ENCODE results near the gene SEMA3D.
"Not testable (repeated sequence)": the region's sequence is repeated elsewhere in the genome, so short reads cannot be mapped to it uniquely, and the experiment has no call there.

SEMA3D gene

GRCh38 chr7:84997626-84998025 lies 189.2 kb downstream of the SEMA3D start:
- Histone ChIP-seq H3K4me3 (ENCODE audit: low read depth, low read length) (no peak overlapping the region), H3K27me3 (ENCODE audit: insufficient read depth, low read length) (no peaks in the 10 kb centered on the region), H3K27ac (ENCODE audit: low read depth, low read length) (no peak overlapping the region), H3K4me1 (ENCODE audit: control insufficient read depth, insufficient read depth, low read length, unreplicated experiment) (no peaks in the 10 kb centered on the region), H2AFZ (ENCODE audit: low read length, unreplicated experiment) (no peak overlapping the region), H3K79me2 (ENCODE audit: control insufficient read depth, insufficient read depth, low read length, unreplicated experiment) (no peaks in the 10 kb centered on the region), H3K36me3 (ENCODE audit: insufficient read depth, low read length) (no peaks in the 10 kb centered on the region)

- not testable (repeated sequence) for H3K36me3 ChIP-seq (ENCODE audit: insufficient read depth, low read length); H3K4me3 ChIP-seq (ENCODE audit: low read depth, low read length)
These were observed 193.9 kb downstream of the SEMA3D start for GRCh38 chr7:84992954-84993353.

GRCh38 chr7:84985073-84985784 lies 201.6 kb downstream of the SEMA3D start:
- Histone ChIP-seq H3K27ac (ENCODE audit: low read depth, low read length) (no peak overlapping the region), H2AFZ (ENCODE audit: low read length, unreplicated experiment) (peak overlapping the region; percentile 0), H3K27me3 (ENCODE audit: insufficient read depth, low read length) (no peaks in the 10 kb centered on the region), H3K36me3 (ENCODE audit: insufficient read depth, low read length) (no peaks in the 10 kb centered on the region), H3K79me2 (ENCODE audit: control insufficient read depth, insufficient read depth, low read length, unreplicated experiment) (no peaks in the 10 kb centered on the region), H3K4me1 (ENCODE audit: control insufficient read depth, insufficient read depth, low read length, unreplicated experiment) (peaks cover 3% of the 10 kb centered on the region), H3K4me3 (ENCODE audit: low read depth, low read length) (no peak overlapping the region)

More at GRCh38 chr7:84992954-84993353, 193.9 kb downstream of the SEMA3D start:
- H3K27me3 ChIP-seq (ENCODE audit: insufficient read depth, low read length); H3K27ac ChIP-seq (ENCODE audit: low read depth, low read length); H3K4me1 ChIP-seq (ENCODE audit: control insufficient read depth, insufficient read depth, low read length, unreplicated experiment); H2AFZ ChIP-seq (ENCODE audit: low read length, unreplicated experiment); H3K79me2 ChIP-seq (ENCODE audit: control insufficient read depth, insufficient read depth, low read length, unreplicated experiment): not testable (repeated sequence)

GRCh38 chr7:84982199-84982598 lies 204.7 kb downstream of the SEMA3D start:
- no peaks in the 10 kb centered on the region for H3K27me3 ChIP-seq (ENCODE audit: insufficient read depth, low read length)
- no peaks in the 10 kb centered on the region for H3K79me2 ChIP-seq (ENCODE audit: control insufficient read depth, insufficient read depth, low read length, unreplicated experiment)
- no peaks in the 10 kb centered on the region for H3K36me3 ChIP-seq (ENCODE audit: insufficient read depth, low read length)
- H3K27ac ChIP-seq (ENCODE audit: low read depth, low read length) = no peak overlapping the region
- H3K4me1 ChIP-seq (ENCODE audit: control insufficient read depth, insufficient read depth, low read length, unreplicated experiment) = peaks cover 3% of the 10 kb centered on the region
- no peak overlapping the region for H3K4me3 ChIP-seq (ENCODE audit: low read depth, low read length)
- no peak overlapping the region for H2AFZ ChIP-seq (ENCODE audit: low read length, unreplicated experiment)

GRCh38 chr7:84981055-84981976 lies 205.5 kb downstream of the SEMA3D start:
- Histone ChIP-seq H3K79me2 (ENCODE audit: control insufficient read depth, insufficient read depth, low read length, unreplicated experiment) (no peaks in the 10 kb centered on the region), H3K4me3 (ENCODE audit: low read depth, low read length) (no peak overlapping the region), H2AFZ (ENCODE audit: low read length, unreplicated experiment) (peak overlapping the region; percentile 4), H3K4me1 (ENCODE audit: control insufficient read depth, insufficient read depth, low read length, unreplicated experiment) (peaks cover 3% of the 10 kb centered on the region), H3K27me3 (ENCODE audit: insufficient read depth, low read length) (no peaks in the 10 kb centered on the region), H3K36me3 (ENCODE audit: insufficient read depth, low read length) (no peaks in the 10 kb centered on the region), H3K27ac (ENCODE audit: low read depth, low read length) (no peak overlapping the region)

GRCh38 chr7:84975586-84976185 lies 211.2 kb downstream of the SEMA3D start:
- no peak overlapping the region for H3K27ac ChIP-seq (ENCODE audit: low read depth, low read length)
- H3K4me3 ChIP-seq (ENCODE audit: low read depth, low read length) = no peak overlapping the region
- H3K4me1 ChIP-seq (ENCODE audit: control insufficient read depth, insufficient read depth, low read length, unreplicated experiment) = no peaks in the 10 kb centered on the region
- no peaks in the 10 kb centered on the region for H3K27me3 ChIP-seq (ENCODE audit: insufficient read depth, low read length)
- H2AFZ ChIP-seq (ENCODE audit: low read length, unreplicated experiment) = peak overlapping the region; percentile 52
- no peaks in the 10 kb centered on the region for H3K79me2 ChIP-seq (ENCODE audit: control insufficient read depth, insufficient read depth, low read length, unreplicated experiment)
- H3K36me3 ChIP-seq (ENCODE audit: insufficient read depth, low read length) = no peaks in the 10 kb centered on the region

- H2AFZ ChIP-seq (ENCODE audit: low read length, unreplicated experiment) = no peak overlapping the region
These were observed 215.5 kb downstream of the SEMA3D start for GRCh38 chr7:84971360-84971759.

GRCh38 chr7:84970670-84971069 lies 216.2 kb downstream of the SEMA3D start:
- Histone ChIP-seq H3K27ac (ENCODE audit: low read depth, low read length) (no peak overlapping the region), H3K27me3 (ENCODE audit: insufficient read depth, low read length) (no peaks in the 10 kb centered on the region), H3K4me1 (ENCODE audit: control insufficient read depth, insufficient read depth, low read length, unreplicated experiment) (no peaks in the 10 kb centered on the region), H3K4me3 (ENCODE audit: low read depth, low read length) (no peak overlapping the region), H3K36me3 (ENCODE audit: insufficient read depth, low read length) (no peaks in the 10 kb centered on the region), H3K79me2 (ENCODE audit: control insufficient read depth, insufficient read depth, low read length, unreplicated experiment) (no peaks in the 10 kb centered on the region), H2AFZ (ENCODE audit: low read length, unreplicated experiment) (no peak overlapping the region)

More at GRCh38 chr7:84971360-84971759, 215.5 kb downstream of the SEMA3D start:
- no peak overlapping the region for H3K27ac ChIP-seq (ENCODE audit: low read depth, low read length)
- no peaks in the 10 kb centered on the region for H3K79me2 ChIP-seq (ENCODE audit: control insufficient read depth, insufficient read depth, low read length, unreplicated experiment)
- no peaks in the 10 kb centered on the region for H3K4me1 ChIP-seq (ENCODE audit: control insufficient read depth, insufficient read depth, low read length, unreplicated experiment)
- no peaks in the 10 kb centered on the region for H3K36me3 ChIP-seq (ENCODE audit: insufficient read depth, low read length)
- no peaks in the 10 kb centered on the region for H3K27me3 ChIP-seq (ENCODE audit: insufficient read depth, low read length)
- no peak overlapping the region for H3K4me3 ChIP-seq (ENCODE audit: low read depth, low read length)

- Histone ChIP-seq H2AFZ (ENCODE audit: low read length, unreplicated experiment) (no peak overlapping the region), H3K4me3 (ENCODE audit: low read depth, low read length) (no peak overlapping the region), H3K36me3 (ENCODE audit: insufficient read depth, low read length) (no peaks in the 10 kb centered on the region), H3K27me3 (ENCODE audit: insufficient read depth, low read length) (no peaks in the 10 kb centered on the region), H3K4me1 (ENCODE audit: control insufficient read depth, insufficient read depth, low read length, unreplicated experiment) (peaks cover 7% of the 10 kb centered on the region), H3K79me2 (ENCODE audit: control insufficient read depth, insufficient read depth, low read length, unreplicated experiment) (no peaks in the 10 kb centered on the region), H3K27ac (ENCODE audit: low read depth, low read length) (no peak overlapping the region)
These were observed 233.6 kb downstream of the SEMA3D start for GRCh38 chr7:84953234-84953633.

GRCh38 chr7:84950836-84951235 lies 236.0 kb downstream of the SEMA3D start:
- no peaks in the 10 kb centered on the region for H3K79me2 ChIP-seq (ENCODE audit: control insufficient read depth, insufficient read depth, low read length, unreplicated experiment)
- no peaks in the 10 kb centered on the region for H3K36me3 ChIP-seq (ENCODE audit: insufficient read depth, low read length)
- H3K27ac ChIP-seq (ENCODE audit: low read depth, low read length) = no peak overlapping the region
- no peaks in the 10 kb centered on the region for H3K27me3 ChIP-seq (ENCODE audit: insufficient read depth, low read length)
- peaks cover 7% of the 10 kb centered on the region for H3K4me1 ChIP-seq (ENCODE audit: control insufficient read depth, insufficient read depth, low read length, unreplicated experiment)
- no peak overlapping the region for H2AFZ ChIP-seq (ENCODE audit: low read length, unreplicated experiment)
- no peak overlapping the region for H3K4me3 ChIP-seq (ENCODE audit: low read depth, low read length)
